PC-9 (cell line): ENCODE data around the gene SUFU.

Source experiments
- CTCF ChIP-seq: fragments of 200-600 bp; sonication (generic); conservative IDR thresholded peaks from 2 replicates; pipeline ENCODE4 v1.6.1; 2017; ENCODE audit warnings: mixed run types, antibody characterized with exemption, mild to moderate bottlenecking, moderate library complexity
- EZH2 ChIP-seq: fragments of 200-600 bp; sonication (generic); IDR thresholded peaks from 2 replicates; pipeline ENCODE4 v1.8.0; 2017; ENCODE audit warnings: antibody characterized with exemption, low read depth

GRCh38 chr10:102633287-102633686, 129.5 kb downstream of the SUFU start:
- TF ChIP-seq CTCF, result no peak
- TF ChIP-seq EZH2, result no peak
